GM19463 (cell line): ENCODE data around the gene FBXO8.
"Not testable (repeated sequence)": the region's sequence is repeated elsewhere in the genome, so short reads cannot be mapped to it uniquely, and the experiment has no call there.

Source experiments
- ATAC-seq: cut with Tn5 transposase; IDR thresholded peaks from one replicate; pipeline ENCODE4 v1.9.1; 2021; ENCODE audit warnings: mild to moderate bottlenecking, moderate library complexity; ENCODE audit not compliant: unreplicated experiment

FBXO8 gene, protein sequence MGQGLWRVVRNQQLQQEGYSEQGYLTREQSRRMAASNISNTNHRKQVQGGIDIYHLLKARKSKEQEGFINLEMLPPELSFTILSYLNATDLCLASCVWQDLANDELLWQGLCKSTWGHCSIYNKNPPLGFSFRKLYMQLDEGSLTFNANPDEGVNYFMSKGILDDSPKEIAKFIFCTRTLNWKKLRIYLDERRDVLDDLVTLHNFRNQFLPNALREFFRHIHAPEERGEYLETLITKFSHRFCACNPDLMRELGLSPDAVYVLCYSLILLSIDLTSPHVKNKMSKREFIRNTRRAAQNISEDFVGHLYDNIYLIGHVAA

DNA sequence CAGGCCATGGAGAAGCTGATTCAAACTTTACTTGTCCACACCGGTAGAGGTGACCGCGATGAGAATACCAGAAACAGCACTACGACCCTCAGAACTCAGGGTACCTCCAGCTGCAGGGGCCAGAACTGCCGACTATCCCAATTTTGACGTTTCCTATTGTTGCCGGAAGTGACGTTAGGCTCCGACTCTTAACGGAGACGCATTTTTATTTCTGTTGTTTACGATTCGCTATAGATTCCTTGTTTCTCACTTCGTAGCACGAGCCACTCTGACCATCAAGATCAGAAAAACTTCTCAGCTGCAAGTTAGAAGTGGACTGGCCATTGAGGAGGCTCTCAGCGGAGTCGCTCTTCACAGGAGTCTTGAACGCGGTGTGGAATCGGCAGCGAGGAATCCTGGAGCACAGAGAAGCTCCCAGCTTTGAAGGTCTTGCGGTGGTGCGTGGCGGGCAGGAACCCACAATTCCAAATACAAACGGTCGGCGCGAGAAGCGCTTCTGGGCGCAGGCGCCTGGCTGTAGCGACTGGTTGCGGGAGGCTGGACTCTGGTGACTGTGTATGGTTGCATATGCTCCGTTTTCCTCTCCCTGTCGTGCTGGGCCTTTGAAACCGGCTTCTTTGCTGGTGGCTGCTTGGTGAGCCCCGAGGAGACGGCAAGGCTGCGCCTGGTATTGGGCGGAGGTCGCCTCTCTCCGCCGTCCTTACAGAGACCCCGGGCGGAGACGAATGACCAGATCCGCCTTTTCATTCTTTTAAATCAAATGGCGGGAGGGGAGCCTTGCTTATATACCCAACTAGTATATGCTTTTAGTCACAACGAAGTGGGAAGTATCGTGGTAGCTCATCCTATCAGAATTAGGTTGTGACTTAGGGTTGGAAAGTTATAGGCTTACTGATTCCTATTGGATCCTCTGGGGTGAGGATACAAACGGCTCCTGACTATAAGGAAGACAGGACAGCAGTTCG lies at the start of gene FBXO8, which contains the start of gene CEP44:
FBXO8 (minus strand) TSS at position 161 of the 965 bp plus-strand sequence. CDS start 20,575 bp downstream, outside the sequence.
CEP44 (plus strand) TSS at position 405 of the 965 bp plus-strand sequence. CDS start 15,211 bp downstream, outside the sequence.
- peak; percentile 60 for ATAC-seq

DNA sequence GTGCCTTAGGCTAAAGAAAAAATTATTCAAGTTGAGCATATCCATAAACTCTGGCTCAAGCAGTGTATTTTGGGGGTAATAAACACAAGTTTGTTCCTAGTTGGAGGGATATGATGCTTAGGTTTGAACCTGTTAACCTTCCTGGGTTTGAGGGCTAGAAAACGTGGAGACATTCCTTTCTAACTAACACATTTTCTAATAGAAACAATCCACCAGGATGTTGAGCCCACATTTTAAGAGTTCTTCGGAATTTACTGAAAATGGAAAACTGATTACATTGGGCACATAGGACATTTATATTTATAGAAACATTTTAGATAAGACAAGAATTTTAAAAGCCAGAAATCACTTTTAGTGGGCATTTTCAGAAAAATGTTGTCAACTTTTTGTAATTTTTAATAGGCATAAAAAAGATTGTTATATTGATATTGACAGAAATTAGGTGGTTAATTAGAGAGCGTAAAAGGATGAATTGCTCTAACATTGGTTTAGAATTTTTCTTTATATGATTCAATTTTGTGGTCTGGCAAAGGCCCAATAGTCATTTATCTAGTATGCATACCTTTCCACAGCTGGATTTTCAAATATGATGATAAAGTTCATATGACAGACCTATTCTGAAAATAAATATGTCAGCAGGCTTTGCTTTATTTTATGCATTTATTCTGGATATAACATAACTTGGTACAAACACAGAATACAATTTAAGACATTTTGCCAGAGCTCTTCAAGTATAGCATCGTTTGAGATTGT lies 49.5 kb upstream of the FBXO8 start:
- ATAC-seq = no peak

DNA sequence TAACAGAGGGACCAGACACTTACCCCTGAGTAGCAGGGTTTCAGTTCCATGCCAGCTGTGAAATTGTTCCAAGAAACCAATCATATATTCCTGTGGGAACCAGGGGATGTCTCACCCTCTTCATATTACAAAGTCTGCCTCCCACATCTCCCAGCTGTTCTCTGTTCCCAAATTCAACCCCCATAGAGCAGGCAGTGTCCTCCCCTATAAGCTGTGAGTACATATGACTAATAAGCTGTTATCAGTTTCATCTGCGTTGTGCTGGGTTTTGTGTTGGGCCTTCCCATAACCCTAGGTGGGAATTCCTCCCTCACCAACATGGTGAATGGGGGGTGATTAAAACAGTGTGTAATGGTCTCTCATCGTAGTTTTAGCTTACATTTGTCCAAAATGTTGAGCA lies 41.3 kb upstream of the FBXO8 start:
- ATAC-seq = no peak

DNA sequence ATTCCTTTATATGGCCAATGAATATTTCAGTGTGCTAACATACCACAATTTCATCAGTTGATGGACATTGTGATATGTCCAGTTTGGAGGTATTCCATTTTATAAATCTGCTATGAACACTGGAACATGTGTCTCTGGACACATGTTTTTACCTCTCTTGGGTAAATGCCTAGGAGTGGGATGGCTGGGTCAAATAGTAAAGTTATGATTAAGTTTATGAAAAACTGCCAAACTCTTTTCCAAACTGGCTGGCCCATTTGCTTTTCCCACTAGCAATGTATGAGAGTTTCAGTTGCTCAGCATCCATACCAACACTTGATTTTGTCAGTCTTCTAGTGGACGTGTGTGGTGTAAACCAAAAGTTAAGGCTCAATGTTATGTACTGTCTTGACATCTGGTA lies 40.8 kb upstream of the FBXO8 start:
- ATAC-seq = no peak

DNA sequence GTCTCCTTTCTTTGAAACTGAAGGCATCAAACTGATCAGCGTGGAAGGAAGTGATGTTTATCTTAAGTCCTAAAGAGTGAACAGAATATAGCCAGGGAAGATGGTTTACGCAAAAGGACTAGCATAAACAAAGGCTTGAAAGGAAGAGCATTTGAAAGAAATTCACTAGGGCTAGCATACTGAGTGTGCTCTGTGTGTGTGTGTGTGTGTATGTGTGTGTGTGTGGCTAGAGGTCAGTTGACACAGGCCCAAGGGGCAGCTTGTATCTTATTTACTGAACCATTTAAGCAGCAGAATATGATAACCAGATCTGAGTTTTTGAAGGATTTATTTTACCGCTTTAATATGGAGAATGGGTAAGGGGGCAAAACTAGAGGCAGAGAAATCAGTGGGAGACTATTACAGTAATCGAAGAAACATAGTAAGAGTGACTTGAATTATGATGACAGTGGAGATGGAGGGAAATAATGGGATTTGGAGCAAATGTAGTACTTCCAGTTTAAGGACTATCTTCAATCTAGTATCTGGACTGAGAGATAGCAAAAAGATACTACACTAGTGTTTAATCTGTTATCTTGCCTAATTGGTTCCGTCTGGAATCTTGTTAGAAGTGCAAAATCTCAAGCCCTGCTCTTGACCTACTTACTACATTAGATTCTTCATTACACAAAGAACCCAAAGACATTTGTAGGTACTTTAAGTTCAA lies 37.2 kb upstream of the FBXO8 start:
- no peak for ATAC-seq

DNA sequence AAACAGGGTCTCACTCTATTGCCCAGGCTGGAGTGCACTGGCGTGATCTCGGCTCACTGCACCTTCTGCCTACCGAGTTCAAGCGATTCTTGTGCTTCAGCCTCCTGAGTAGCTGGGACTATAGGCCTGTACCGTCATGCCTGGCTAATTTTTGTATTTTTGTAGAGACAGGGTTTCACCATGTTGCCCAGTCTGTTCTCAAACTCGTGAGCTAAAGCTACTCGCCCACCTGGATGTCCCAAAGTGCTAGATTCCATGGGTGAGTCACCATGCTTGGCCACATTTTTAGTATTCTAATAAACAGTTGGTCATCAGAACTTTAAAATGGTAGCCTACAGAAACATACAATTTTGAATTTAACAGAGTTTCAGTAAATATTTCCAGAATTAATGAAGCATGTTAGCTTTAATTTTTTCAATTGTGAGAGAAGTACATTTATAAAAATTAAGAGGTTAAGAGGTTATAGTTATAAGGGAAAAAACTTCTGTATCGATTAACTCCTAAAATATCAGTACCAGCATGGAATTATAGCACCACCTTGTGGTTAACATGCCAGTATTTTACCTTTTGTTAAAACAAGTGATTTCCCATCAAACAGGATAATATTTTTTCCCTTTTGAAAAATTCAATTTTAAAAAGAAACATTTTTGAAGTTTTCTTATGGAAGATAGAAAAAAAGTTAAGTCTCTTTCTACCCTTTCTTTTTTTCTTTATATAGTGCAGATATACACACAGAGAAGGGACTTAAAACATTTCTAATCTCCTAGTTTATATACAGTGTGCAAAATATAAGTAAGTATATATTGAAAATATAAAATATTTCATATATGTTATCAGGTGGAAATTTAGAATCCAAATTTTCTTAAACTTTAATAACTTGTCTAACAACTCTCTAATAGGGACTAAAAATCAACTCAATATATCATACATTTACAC lies 35.6 kb upstream of the FBXO8 start:
- no peak for ATAC-seq

DNA sequence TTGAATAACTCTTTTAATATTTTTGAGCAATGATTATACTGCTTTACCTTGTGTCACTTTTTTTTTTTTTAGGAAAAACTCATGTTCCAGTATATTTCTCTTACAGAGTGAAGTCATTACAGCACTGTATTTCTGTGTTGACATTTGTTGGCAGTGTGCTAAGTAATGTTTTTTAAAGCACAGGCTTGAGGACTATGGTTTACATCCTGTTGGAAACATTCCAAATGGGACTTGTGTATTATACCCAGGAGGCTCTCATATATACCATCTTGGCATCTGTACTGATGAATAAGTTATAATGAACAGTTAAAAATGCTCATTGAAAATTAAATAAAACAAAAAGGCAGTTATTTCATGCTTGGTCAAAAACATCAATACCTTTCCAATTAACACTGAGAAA lies 34.1 kb upstream of the FBXO8 start:
- no peak for ATAC-seq

DNA sequence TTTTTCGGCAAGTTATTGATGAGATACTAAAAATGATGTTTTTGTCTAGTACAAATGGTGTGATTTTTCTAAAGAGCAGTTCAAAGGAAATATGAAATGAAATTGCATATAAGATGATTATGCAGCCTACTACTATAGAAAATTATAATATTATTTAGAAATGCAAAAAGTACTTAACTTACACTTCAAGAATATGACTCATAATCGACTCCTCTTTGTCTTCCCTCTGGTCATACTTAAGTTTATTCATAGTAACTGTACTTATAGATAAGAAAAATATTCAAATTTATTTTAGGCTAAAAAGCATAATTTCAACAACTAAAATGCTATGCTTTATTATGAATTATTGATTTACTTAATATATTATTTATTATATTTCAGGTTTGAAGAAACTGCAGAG lies 33.5 kb upstream of the FBXO8 start:
- ATAC-seq = no peak

DNA sequence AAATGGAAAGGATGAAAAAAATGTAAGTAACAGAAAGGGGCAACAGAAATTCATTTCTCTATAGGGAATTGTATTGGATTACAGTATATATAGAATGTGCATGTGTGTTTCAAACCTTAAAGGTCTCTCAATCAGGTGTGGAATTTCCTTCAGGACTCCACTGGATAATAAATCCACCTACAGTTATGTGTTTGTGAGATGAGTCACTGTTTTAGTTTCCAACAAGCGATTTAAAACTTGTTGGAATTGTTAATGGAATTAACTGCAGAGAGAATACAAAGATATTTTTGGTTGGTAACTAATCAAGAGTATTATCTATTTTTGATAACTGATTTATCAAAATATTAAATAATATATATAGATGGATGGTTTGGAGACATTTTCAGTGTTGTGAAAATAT lies 33.1 kb upstream of the FBXO8 start:
- ATAC-seq = no peak

DNA sequence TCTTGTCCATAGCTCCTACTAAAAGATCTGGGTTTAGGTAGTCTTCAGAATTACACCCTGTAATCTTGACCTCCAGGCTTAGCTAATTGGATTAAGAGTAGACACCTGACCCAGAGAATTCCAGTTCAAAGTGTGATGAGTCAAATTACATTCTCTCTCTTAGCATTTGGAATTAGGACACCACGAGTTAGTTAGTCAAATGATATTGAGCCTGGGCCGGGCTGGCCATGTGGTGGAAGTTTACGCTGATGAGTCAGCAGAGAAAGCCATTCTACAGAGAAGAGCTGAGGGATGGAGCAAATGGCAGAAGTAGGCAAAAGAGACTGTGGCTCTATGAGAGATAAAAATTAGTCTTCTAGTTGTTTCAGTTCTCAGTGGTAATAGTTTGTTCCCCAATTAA lies 31.3 kb upstream of the FBXO8 start:
- peak; percentile 42 for ATAC-seq

DNA sequence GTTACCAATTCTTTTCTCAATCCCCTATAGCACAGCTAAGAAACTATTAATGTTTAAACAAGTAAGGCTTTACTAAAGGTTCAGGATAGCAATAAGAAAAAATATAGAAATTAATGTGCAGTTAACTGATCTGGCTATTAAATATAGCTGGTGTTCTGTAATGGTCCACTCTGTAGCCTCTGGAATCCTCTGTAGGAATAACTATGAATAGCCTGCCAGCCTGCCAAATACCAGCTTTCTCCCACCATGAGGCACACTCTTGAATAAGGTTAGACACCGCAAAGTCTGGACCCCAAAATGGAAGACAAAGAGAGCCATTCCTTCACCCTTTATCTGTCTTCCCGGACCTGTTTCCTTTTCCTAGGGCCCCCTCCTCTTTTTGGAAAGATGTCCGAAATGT lies 30.8 kb upstream of the FBXO8 start:
- ATAC-seq = no peak

DNA sequence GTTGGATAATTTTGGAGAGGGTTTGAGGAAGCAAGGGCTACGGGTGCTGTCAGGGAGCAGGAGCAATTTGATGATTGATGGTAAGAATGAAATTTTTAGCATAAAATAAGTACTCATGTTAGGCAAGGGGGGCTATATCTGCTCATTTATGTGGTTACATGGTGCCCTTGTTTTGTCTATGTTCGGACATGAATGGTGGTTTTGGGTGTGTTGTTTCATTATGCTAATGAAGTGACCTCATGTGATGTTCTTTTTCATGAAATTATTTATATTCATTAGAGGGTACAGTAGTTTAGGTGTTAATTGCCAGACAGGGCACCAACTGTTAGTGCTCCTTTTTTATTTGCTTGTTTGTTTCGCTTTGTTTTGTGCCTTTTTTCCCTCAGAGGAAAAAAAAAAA lies 29.5 kb upstream of the FBXO8 start:
- no peak for ATAC-seq

DNA sequence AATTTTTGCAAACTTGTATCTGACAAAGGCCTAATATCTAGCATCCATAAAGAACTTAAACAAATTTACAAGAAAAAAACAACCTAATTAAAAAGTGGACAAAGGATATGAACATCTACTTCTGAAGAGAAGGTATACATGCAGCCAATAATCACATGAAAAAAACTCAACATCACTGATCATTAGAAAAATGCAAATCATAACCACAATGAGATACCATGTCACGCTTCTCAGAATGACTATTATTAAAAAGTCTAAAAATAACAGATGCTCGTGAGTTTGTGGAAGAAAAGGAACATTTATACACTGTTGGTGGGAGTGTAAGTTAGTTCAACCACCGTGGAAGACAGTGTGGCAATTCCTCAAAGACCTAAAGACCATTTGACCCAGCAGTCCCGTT lies 24.2 kb upstream of the FBXO8 start:
- ATAC-seq = peak; percentile 51

DNA sequence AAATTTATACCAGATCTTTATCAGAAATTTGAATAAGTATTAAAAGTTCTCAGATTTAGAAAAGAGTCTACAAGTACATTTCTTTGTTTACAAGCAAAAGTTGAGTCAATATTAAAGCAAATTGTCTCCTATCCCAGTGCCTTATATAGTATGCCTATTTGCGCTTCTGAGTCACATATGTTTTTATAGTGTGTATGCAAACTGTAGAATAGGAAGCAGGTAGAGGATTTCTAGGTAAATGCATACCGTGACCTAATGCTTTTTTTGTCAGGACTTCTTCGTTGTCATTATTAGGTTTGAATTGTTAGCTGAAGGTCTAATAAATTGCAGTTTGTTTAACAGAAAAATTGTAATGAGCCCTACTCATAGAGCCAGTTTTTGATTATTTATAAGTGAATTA lies 22.5 kb upstream of the FBXO8 start:
- ATAC-seq = no peak

DNA sequence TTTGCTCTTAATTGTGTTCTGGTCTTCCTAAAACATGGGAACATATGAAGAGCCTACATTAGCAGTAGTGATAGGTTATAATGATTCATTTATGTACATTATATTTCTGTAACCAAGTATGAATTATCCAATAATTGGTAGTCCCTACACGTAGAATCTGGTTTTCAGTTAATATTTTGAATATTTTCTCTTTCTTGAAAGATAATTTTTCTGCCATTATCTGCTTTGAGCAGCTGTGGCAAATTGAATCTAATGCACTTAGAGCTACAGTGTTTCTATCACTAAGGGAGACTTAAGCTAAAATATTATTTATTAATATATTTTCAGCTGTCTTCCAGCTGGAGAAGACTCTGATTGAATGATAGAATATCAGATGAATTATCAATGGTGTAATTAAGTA lies 21.2 kb upstream of the FBXO8 start:
- no peak for ATAC-seq

DNA sequence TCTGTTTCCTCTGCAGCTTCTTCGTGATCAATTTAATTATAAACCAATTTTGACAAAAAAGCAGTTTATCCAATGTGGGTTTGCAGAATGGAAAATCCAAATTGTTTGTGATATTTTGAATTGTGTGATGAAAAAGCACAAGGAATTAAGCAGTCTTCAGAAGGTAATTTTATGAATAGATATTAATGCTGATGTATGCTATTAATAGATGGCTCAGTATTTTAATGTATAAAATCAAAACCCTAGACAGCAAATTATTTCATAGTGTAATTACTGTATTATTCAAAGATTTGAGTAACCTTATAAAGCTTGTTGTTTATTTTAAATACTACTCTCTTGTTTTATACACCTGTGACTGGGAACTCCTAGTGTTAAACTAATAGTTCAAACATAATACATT lies 20.2 kb upstream of the FBXO8 start:
- no peak for ATAC-seq

DNA sequence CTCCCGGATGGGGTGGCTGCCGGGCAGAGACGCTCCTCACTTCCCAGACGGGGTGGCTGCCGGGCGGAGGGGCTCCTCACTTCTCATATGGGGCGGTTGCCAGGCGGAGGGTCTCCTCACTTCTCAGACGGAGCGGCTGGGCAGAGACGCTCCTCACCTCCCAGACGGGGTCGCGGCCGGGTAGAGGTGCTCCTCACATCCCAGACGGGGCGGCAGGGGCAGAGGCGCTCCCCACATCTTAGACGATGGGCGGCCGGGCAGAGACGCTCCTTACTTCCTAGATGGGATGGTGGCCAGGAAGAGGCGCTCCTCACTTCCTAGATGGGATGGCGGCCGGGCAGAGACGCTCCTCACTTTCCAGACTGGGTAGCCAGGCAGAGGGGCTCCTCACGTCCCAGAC lies 11.7 kb upstream of the FBXO8 start:
- ATAC-seq = not testable (repeated sequence)

DNA sequence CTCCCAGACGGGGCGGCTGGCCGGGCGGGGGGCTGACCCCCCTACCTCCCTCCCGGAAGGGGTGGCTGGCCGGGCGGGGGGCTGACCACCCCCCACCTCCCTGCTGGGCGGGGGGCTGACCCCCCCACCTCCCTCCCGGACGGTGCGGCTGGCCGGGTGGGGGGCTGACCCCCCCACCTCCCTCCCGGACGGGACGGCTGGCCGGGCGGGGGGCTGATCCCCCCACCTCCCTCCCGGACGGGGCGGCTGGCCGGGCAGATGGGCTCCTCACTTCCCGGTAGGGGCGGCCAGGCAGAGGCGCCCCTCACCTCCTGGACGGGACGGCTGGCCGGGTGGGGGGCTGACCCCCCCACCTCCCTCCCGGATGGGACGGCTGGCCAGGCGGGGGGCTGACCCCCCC lies 11.2 kb upstream of the FBXO8 start:
- not testable (repeated sequence) for ATAC-seq

DNA sequence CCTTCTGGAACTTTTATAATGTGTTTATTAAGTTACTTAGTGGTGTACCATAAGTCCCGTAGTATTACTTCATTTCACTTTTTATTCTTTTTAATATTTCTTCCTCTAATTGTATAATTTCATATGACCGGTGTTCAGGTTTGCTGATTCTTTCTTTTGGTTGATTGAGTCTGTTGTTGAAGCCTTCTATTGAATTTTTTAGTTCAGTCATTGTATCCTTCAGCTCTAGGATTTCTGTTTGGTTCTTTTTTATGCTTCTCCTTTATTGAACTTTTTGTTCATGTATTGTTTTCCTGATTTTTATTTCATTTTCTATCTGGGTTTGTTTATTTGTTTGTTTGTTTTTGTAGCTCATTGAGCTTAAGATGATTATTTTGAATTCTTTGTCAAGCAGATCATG lies 9.0 kb upstream of the FBXO8 start:
- no peak for ATAC-seq
